HEK293 (cell line): Measurements from ENCODE around the gene PTPRO.

Experiments used
- CTCF ChIA-PET: fragments of 350-600 bp; formaldehyde crosslinking; extraction: SDS; loops from one replicate; lab custom pipeline; 2021; ENCODE audit warnings: antibody characterized with exemption; lab: Yijun Ruan, JAX
- POLR2A ChIA-PET: fragments of 300-600 bp; formaldehyde crosslinking; extraction: SDS; loops from one replicate; lab custom pipeline; 2020; ENCODE audit warnings: antibody characterized with exemption, inconsistent platforms; lab: Yijun Ruan, JAX
- H3K27ac ChIP-seq: fragments of 200-500 bp; sonication (Bioruptor generic); 2 replicates; pipeline ENCODE4 v1.5.1; 2014; ENCODE audit warnings: low read depth, low read length, control low read depth, inconsistent platforms; ENCODE audit errors: extremely low read depth
- H3K36me3 ChIP-seq, 2 experiments: fragments of 200-500 bp in 1 of 2; sonication (Bioruptor generic) in 1 of 2; 1 replicate in 1 of 2; 2 replicates in 1 of 2; pipeline ENCODE4 v1.5.1; 2014 to 2017; ENCODE audit warnings: inconsistent platforms in 2 of 2, low read length in 2 of 2; ENCODE audit not compliant: control insufficient read depth in 2 of 2, insufficient read depth in 1 of 2
- H3K4me1 ChIP-seq: fragments of 200-500 bp; sonication (Bioruptor generic); 2 replicates; pipeline ENCODE4 v1.5.1; 2014; ENCODE audit warnings: mild to moderate bottlenecking, low read length, inconsistent platforms; ENCODE audit not compliant: control insufficient read depth, insufficient read depth
- H3K4me3 ChIP-seq: 2 replicates; pipeline ENCODE4 v1.5.1; 2011; ENCODE audit warnings: low read depth, mild to moderate bottlenecking, control low read depth, low read length, moderate library complexity
- H3K9me3 ChIP-seq: fragments of 200-500 bp; sonication (Bioruptor generic); 2 replicates; pipeline ENCODE4 v1.5.1; 2014; ENCODE audit warnings: low read depth, low read length, inconsistent platforms; ENCODE audit not compliant: control insufficient read depth, insufficient read depth
- GLI2 ChIP-seq: fragments of 450-650 bp; formaldehyde crosslinking; IDR thresholded peaks from 2 replicates; pipeline ENCODE4; 2017; ENCODE audit warnings: missing biosample characterization, missing genetic modification characterization, low read depth, borderline replicate concordance
- ZEB2 ChIP-seq: fragments of 450-650 bp; formaldehyde crosslinking; IDR thresholded peaks from 2 replicates; pipeline ENCODE4 v1.5.1; 2016; ENCODE audit warnings: missing biosample characterization, missing genetic modification characterization
- ZFP69B ChIP-seq: fragments of 450-650 bp; formaldehyde crosslinking; IDR thresholded peaks from 2 replicates; pipeline ENCODE4 v1.5.1; 2016; ENCODE audit warnings: missing biosample characterization, missing genetic modification characterization
- ZNF112 ChIP-seq: fragments of 450-650 bp; formaldehyde crosslinking; IDR thresholded peaks from 2 replicates; pipeline ENCODE4 v1.5.0; 2017; ENCODE audit warnings: missing biosample characterization, missing genetic modification characterization
- ZNF2 ChIP-seq: fragments of 450-650 bp; formaldehyde crosslinking; IDR thresholded peaks from 2 replicates; pipeline ENCODE4 v1.5.1; 2016; ENCODE audit warnings: missing biosample characterization, missing genetic modification characterization
- ZNF274 ChIP-seq, 2 experiments: fragments of 200-500 bp in 1 of 2; fragments of 450-650 bp in 1 of 2; sonication (Bioruptor generic) in 1 of 2; formaldehyde crosslinking in 1 of 2; IDR thresholded peaks; 2 replicates each; pipeline versions ENCODE4 v1.5.1 to v1.6.1; 2014 to 2016; ENCODE audit warnings: borderline replicate concordance in 1 of 2, inconsistent platforms in 1 of 2, low read length in 1 of 2, missing biosample characterization in 1 of 2, missing genetic modification characterization in 1 of 2
- ZNF394 ChIP-seq: fragments of 450-650 bp; formaldehyde crosslinking; IDR thresholded peaks from 2 replicates; pipeline ENCODE4 v1.5.1; 2016; ENCODE audit warnings: missing biosample characterization, missing genetic modification characterization, mild to moderate bottlenecking, moderate library complexity, borderline replicate concordance
- ZNF560 ChIP-seq: fragments of 450-650 bp; formaldehyde crosslinking; IDR thresholded peaks from 2 replicates; pipeline ENCODE4 v1.5.1; 2017; ENCODE audit warnings: missing biosample characterization, missing genetic modification characterization, borderline replicate concordance
- ZNF585B ChIP-seq: fragments of 450-650 bp; formaldehyde crosslinking; IDR thresholded peaks from 2 replicates; pipeline ENCODE4 v1.5.1; 2016; ENCODE audit warnings: missing biosample characterization, missing genetic modification characterization
- ZNF791 ChIP-seq: fragments of 450-650 bp; formaldehyde crosslinking; IDR thresholded peaks from 2 replicates; pipeline ENCODE4 v1.5.1; 2016; ENCODE audit warnings: missing biosample characterization, missing genetic modification characterization
- TF ChIP-seq, protein P1 (sequence below): fragments of 450-650 bp; formaldehyde crosslinking; IDR thresholded peaks from 2 replicates; pipeline ENCODE4 v1.5.1; 2017; ENCODE audit warnings: missing biosample characterization, missing genetic modification characterization
- TF ChIP-seq, protein P2 (sequence below): fragments of 450-650 bp; formaldehyde crosslinking; IDR thresholded peaks from 2 replicates; pipeline ENCODE4 v1.5.1; 2016; ENCODE audit warnings: missing biosample characterization, missing genetic modification characterization
- TF ChIP-seq, protein P3 (sequence below): fragments of 450-650 bp; formaldehyde crosslinking; optimal IDR thresholded peaks from 2 replicates; pipeline ENCODE3; 2016; ENCODE audit warnings: missing biosample characterization, mild to moderate bottlenecking, missing genetic modification characterization
- TF ChIP-seq, protein P4 (sequence below): fragments of 450-650 bp; formaldehyde crosslinking; IDR thresholded peaks from 2 replicates; pipeline ENCODE4 v1.5.1; 2017; ENCODE audit warnings: missing biosample characterization, missing genetic modification characterization

PTPRO gene

DNA sequence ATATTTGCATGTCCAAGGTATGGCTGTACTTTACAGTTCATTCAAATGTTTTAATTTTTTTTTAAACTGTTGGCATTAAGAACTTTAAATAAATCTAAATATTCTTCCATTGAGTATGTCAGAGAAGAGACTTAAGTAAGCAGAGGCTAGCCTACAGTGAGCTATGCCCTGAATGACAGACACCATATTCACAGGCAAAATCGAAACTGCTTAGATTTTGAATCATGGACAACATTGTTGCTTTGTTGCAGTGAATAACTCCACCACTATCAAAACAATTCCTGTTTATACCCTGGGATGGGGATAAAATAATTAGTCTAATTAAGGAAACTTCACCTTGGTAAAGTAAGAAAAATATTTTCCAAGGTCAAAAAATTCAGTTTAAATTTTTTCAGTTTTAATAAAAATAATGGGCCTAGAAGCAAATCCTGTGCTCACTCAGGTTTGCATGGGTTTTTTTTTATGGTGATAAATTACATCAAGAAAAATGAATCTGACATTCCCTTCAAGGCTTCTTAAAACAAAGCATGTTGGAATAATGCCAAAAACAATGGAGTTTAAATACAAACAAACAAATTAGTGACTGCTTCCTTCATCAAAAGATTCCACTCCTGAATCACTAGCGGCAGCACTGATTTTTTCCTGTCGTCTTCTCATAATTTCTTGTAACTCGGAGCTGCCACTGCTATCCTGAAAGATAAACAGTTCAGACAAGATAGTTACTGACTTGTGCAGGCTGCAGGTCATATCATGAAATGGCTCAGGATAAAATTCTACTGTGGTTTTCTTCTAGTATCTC lies 298.6 kb downstream of the PTPRO start:
- peaks cover 0 to 11% of the 10 kb centered on the region in 2 experiments; a peak in 1 of 3 replicates for H3K36me3 ChIP-seq
- CTCF ChIA-PET: no interaction called here
- POLR2A ChIA-PET: no interaction called here
- no peak overlapping the region for H3K4me3 ChIP-seq
- TF ChIP-seq, protein P1, sequence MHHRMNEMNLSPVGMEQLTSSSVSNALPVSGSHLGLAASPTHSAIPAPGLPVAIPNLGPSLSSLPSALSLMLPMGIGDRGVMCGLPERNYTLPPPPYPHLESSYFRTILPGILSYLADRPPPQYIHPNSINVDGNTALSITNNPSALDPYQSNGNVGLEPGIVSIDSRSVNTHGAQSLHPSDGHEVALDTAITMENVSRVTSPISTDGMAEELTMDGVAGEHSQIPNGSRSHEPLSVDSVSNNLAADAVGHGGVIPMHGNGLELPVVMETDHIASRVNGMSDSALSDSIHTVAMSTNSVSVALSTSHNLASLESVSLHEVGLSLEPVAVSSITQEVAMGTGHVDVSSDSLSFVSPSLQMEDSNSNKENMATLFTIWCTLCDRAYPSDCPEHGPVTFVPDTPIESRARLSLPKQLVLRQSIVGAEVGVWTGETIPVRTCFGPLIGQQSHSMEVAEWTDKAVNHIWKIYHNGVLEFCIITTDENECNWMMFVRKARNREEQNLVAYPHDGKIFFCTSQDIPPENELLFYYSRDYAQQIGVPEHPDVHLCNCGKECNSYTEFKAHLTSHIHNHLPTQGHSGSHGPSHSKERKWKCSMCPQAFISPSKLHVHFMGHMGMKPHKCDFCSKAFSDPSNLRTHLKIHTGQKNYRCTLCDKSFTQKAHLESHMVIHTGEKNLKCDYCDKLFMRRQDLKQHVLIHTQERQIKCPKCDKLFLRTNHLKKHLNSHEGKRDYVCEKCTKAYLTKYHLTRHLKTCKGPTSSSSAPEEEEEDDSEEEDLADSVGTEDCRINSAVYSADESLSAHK (tag by site-specific recombination): no peak
- TF ChIP-seq GLI2 (tag by site-specific recombination) (no peak), ZNF585B (tag by site-specific recombination) (no peak), ZFP69B (no peak), ZNF274 (IDR thresholded peaks at IDR 0.05; ENCODE audit: low read length) (no peak), ZNF274 (tag by site-specific recombination; IDR thresholded peaks at IDR 0.05; ENCODE audit: borderline replicate concordance) (no peak), ZNF2 (tag by site-specific recombination) (no peak), ZNF112 (tag by site-specific recombination) (no peak), ZNF791 (tag by site-specific recombination) (no peak)
- TF ChIP-seq, protein P2, sequence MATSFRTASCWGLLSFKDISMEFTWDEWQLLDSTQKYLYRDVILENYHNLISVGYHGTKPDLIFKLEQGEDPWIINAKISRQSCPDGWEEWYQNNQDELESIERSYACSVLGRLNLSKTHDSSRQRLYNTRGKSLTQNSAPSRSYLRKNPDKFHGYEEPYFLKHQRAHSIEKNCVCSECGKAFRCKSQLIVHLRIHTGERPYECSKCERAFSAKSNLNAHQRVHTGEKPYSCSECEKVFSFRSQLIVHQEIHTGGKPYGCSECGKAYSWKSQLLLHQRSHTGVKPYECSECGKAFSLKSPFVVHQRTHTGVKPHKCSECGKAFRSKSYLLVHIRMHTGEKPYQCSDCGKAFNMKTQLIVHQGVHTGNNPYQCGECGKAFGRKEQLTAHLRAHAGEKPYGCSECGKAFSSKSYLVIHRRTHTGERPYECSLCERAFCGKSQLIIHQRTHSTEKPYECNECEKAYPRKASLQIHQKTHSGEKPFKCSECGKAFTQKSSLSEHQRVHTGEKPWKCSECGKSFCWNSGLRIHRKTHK (tag by site-specific recombination): no peak
- no peak overlapping the region for H3K27ac ChIP-seq
- H3K9me3 ChIP-seq: no peaks in the 10 kb centered on the region
- H3K4me1 ChIP-seq: no peaks in the 10 kb centered on the region

DNA sequence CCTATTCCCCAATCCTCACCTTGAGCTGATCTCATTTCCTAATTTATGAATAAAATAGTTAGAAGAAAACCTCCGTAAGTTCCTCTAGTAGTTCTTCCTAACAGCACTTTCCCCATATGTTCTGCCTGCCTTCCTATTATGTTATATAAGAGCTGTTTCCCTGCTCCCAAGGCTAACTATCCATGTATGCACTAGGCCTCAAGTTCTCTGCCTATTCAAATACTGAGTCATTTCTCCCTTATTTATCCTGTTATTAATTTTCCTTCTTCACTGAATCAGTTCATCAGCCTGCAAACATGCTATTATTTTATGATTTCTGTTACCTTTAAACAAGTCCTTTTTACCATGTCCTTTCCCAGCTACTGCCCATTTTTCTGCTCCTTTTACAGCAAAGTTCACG lies 302.8 kb downstream of the PTPRO start:
- Histone ChIP-seq H3K27ac (no peak overlapping the region), H3K4me3 (no peak overlapping the region)
- ChIA-PET CTCF (no interaction called here), POLR2A (no interaction called here)
- no peak for TF ChIP-seq ZNF560 (tag by site-specific recombination)
- TF ChIP-seq, protein P3, sequence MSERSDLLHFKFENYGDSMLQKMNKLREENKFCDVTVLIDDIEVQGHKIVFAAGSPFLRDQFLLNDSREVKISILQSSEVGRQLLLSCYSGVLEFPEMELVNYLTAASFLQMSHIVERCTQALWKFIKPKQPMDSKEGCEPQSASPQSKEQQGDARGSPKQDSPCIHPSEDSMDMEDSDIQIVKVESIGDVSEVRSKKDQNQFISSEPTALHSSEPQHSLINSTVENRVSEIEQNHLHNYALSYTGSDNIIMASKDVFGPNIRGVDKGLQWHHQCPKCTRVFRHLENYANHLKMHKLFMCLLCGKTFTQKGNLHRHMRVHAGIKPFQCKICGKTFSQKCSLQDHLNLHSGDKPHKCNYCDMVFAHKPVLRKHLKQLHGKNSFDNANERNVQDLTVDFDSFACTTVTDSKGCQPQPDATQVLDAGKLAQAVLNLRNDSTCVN (tag by site-specific recombination): no peak
- TF ChIP-seq, protein P4, sequence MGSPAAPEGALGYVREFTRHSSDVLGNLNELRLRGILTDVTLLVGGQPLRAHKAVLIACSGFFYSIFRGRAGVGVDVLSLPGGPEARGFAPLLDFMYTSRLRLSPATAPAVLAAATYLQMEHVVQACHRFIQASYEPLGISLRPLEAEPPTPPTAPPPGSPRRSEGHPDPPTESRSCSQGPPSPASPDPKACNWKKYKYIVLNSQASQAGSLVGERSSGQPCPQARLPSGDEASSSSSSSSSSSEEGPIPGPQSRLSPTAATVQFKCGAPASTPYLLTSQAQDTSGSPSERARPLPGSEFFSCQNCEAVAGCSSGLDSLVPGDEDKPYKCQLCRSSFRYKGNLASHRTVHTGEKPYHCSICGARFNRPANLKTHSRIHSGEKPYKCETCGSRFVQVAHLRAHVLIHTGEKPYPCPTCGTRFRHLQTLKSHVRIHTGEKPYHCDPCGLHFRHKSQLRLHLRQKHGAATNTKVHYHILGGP (tag by site-specific recombination): no peak
- no peak for TF ChIP-seq ZNF394
- TF ChIP-seq ZEB2: no peak
- TF ChIP-seq, all 188 proteins: peak for 0
- 0 out of 2 replicates have a peak, but pooled peaks cover 2% of the 10 kb centered on the region for H3K4me1 ChIP-seq
- no peaks in the 10 kb centered on the region for H3K9me3 ChIP-seq
- peaks cover 0 to 11% of the 10 kb centered on the region in 2 experiments; a peak in 1 of 3 replicates for H3K36me3 ChIP-seq
